CD8-positive, alpha-beta memory T cell (primary cell): ENCODE data around the gene SYNE1. TPM values are rescaled to one million over a fixed set of nuclear protein-coding genes. Genes with fewer than 3 reads are reported as not detected.
A peak's percentile ranks its signal among the peaks of the same experiment; 100 is the strongest.
"Not testable (repeated sequence)": the region's sequence is repeated elsewhere in the genome, so short reads cannot be mapped to it uniquely, and the experiment has no call there.

Source experiments
- CTCF ChIA-PET: fragments of 350-600 bp; sonication (Branson Sonifier 250); formaldehyde crosslinking; loops from one replicate; lab custom pipeline; 2021; ENCODE audit warnings: antibody characterized with exemption; lab: Charles Lee
- POLR2A ChIA-PET: fragments of 350-600 bp; sonication (Branson Sonifier 250); formaldehyde crosslinking; loops from one replicate; lab custom pipeline; 2021; ENCODE audit warnings: antibody characterized with exemption; lab: Charles Lee
- DNase-seq, 5 donors: peaks; one replicate each; pipeline versions ENCODE4 v3.0.0 to v3.0.0-alpha.2; 2020 to 2022; ENCODE audit warnings: mixed read lengths in 1 of 5
- H3K27ac ChIP-seq: one replicate; pipeline ENCODE4 v1.7.0; 2013; ENCODE audit warnings: low read depth, mild to moderate bottlenecking, low read length, moderate library complexity
- H3K27me3 ChIP-seq: 2 replicates; pipeline ENCODE4 v1.7.0; 2013; ENCODE audit warnings: low read length, mild to moderate bottlenecking; ENCODE audit not compliant: insufficient read depth, poor library complexity, severe bottlenecking
- H3K36me3 ChIP-seq: 2 replicates; pipeline ENCODE4 v1.7.0; 2013; ENCODE audit warnings: mild to moderate bottlenecking, low read length, moderate library complexity; ENCODE audit not compliant: insufficient read depth
- H3K4me1 ChIP-seq: 2 replicates; pipeline ENCODE4 v1.7.0; 2013; ENCODE audit warnings: mild to moderate bottlenecking, low read length, moderate library complexity; ENCODE audit not compliant: insufficient read depth
- H3K4me3 ChIP-seq: 2 replicates; pipeline ENCODE4 v1.7.0; 2013; ENCODE audit warnings: mild to moderate bottlenecking, low read length
- H3K9me3 ChIP-seq: 2 replicates; pipeline ENCODE4 v1.7.0; 2013; ENCODE audit warnings: mild to moderate bottlenecking, low read length
- H3K27ac Mint-ChIP-seq, 8 donors: one replicate each; pipeline ENCODE4 v1.8.0; 2020 to 2021; ENCODE audit warnings: mixed read lengths in 8 of 8, mild to moderate bottlenecking in 6 of 8, inconsistent platforms in 3 of 8, moderate library complexity in 3 of 8
- H3K27me3 Mint-ChIP-seq, 2 donors: one replicate each; pipeline ENCODE4 v1.8.0; 2020 to 2021; ENCODE audit warnings: mixed read lengths in 2 of 2, mild to moderate bottlenecking in 1 of 2, moderate library complexity in 1 of 2
- H3K36me3 Mint-ChIP-seq, 3 donors: one replicate each; pipeline ENCODE4 v1.8.0; 2020 to 2021; ENCODE audit warnings: mixed read lengths in 3 of 3, inconsistent platforms in 1 of 3, mild to moderate bottlenecking in 1 of 3
- H3K4me1 Mint-ChIP-seq, 3 donors: one replicate each; pipeline ENCODE4 v1.8.0; 2020 to 2021; ENCODE audit warnings: mixed read lengths in 3 of 3, inconsistent platforms in 1 of 3, mild to moderate bottlenecking in 1 of 3
- H3K4me3 Mint-ChIP-seq, 7 donors: one replicate each; pipeline ENCODE4 v1.8.0; 2020 to 2021; ENCODE audit warnings: mixed read lengths in 7 of 7, mild to moderate bottlenecking in 6 of 7, moderate library complexity in 4 of 7, inconsistent platforms in 2 of 7
- H3K9me3 Mint-ChIP-seq, 5 donors: one replicate each; pipeline ENCODE4 v1.8.0; 2020 to 2022; ENCODE audit warnings: mixed read lengths in 5 of 5, mild to moderate bottlenecking in 3 of 5, moderate library complexity in 2 of 5, inconsistent platforms in 1 of 5
- polyA plus RNA-seq: library from polyadenylated mRNA; unstranded; fragments of 300-500 nt; fragmentation: Illumina TruSeq; gene quantifications from one replicate; pipeline ENCODE4 v1.2.3, GENCODE V29; 2021
- total RNA-seq, 2 experiments: library from RNA; stranded (reverse); gene quantifications; one replicate each; pipeline ENCODE4 v1.2.3, GENCODE V29; 2021

SYNE1 gene, protein sequence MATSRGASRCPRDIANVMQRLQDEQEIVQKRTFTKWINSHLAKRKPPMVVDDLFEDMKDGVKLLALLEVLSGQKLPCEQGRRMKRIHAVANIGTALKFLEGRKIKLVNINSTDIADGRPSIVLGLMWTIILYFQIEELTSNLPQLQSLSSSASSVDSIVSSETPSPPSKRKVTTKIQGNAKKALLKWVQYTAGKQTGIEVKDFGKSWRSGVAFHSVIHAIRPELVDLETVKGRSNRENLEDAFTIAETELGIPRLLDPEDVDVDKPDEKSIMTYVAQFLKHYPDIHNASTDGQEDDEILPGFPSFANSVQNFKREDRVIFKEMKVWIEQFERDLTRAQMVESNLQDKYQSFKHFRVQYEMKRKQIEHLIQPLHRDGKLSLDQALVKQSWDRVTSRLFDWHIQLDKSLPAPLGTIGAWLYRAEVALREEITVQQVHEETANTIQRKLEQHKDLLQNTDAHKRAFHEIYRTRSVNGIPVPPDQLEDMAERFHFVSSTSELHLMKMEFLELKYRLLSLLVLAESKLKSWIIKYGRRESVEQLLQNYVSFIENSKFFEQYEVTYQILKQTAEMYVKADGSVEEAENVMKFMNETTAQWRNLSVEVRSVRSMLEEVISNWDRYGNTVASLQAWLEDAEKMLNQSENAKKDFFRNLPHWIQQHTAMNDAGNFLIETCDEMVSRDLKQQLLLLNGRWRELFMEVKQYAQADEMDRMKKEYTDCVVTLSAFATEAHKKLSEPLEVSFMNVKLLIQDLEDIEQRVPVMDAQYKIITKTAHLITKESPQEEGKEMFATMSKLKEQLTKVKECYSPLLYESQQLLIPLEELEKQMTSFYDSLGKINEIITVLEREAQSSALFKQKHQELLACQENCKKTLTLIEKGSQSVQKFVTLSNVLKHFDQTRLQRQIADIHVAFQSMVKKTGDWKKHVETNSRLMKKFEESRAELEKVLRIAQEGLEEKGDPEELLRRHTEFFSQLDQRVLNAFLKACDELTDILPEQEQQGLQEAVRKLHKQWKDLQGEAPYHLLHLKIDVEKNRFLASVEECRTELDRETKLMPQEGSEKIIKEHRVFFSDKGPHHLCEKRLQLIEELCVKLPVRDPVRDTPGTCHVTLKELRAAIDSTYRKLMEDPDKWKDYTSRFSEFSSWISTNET (N-terminal part only)
- total RNA-seq (10 to 100 TPM; 41.0 to 48.4 TPM), polyA plus RNA-seq (79.0 TPM)

DNA sequence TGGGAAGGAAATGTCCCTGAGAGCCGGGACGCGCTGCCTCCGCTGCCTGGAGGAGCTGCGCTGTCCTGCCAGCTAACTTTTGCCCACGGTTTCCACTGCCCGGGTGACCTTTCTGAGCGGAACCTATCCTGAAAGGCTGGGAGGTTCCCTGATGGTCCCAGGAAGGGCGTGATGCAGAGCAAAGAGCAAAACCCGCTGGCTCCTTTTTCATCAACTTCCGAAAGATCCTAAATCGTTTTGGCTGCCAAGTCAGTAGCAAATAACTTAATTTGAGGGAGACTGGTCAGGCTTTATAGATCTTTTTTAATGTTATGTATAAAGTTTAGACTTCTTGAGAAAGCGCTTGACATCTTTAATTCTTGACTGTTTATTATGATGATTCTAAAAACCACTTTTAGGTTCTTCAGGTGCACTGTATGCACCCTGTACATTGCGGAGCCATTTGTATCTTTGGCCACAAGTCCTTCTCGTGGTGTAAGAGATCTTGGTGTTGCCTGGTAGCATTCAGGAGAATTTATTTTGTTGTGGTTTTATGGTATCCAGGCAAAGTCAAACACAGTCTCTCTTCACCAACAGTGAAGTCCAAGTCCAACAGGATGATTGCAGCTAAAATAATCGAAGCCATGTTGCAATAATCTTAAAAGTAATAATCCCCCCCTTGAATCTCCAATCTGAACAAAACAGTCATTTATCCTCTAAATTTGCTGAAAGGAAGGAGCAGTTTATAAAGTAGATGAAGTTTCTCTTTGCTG is at the start of gene SYNE1:
Gene SYNE1 (minus strand): TSS at position 67 of the 752 bp plus-strand sequence. CDS start 9,031 bp downstream, outside the sequence.
- H3K27ac ChIP-seq, result peak within 1 kb of the TSS; percentile 81
- CTCF ChIA-PET, result interaction anchor here (1.7 kb wide), 1 partner anchor 10 kb away, joined by 4 read pairs; no protein-coding TSS in a partner anchor

GRCh38 chr6:152685819-152686218 is 48.7 kb upstream of the SYNE1 start:
- H3K36me3 Mint-ChIP-seq, result no peaks in the 10 kb centered on the region
- H3K4me1 ChIP-seq, result no peaks in the 10 kb centered on the region
- CTCF ChIA-PET, result no interaction called here
- no peaks in the 10 kb centered on the region for H3K9me3 Mint-ChIP-seq
- no peaks in the 10 kb centered on the region for H3K4me1 Mint-ChIP-seq
- H3K27me3 ChIP-seq, result no peaks in the 10 kb centered on the region
- no peak overlapping the region for H3K4me3 Mint-ChIP-seq
- peaks cover 0 to 4% of the 10 kb centered on the region in 2 donors for H3K27me3 Mint-ChIP-seq
- no peak overlapping the region for H3K27ac ChIP-seq
- H3K27ac Mint-ChIP-seq, result no peak overlapping the region
- DNase-seq, result no peak
- POLR2A ChIA-PET, result no interaction called here
- H3K4me3 ChIP-seq, result no peak overlapping the region
- no peaks in the 10 kb centered on the region for H3K9me3 ChIP-seq
- no peaks in the 10 kb centered on the region for H3K36me3 ChIP-seq

More for the DNA sequence above, at the start of gene SYNE1:
- H3K36me3 ChIP-seq, result no peaks in the 10 kb centered on the region
- H3K4me1 Mint-ChIP-seq, result peaks cover 48 to 64% (median 53%) of the 10 kb centered on the region in 3 donors
- peak within 1 kb of the TSS; percentile 95 to 99 (median 99) for H3K4me3 Mint-ChIP-seq
- no peak for DNase-seq
- peaks cover 4 to 19% of the 10 kb centered on the region in 2 donors for H3K27me3 Mint-ChIP-seq
- no peaks in the 10 kb centered on the region for H3K27me3 ChIP-seq
- no peaks in the 10 kb centered on the region for H3K4me1 ChIP-seq
- H3K36me3 Mint-ChIP-seq, result peaks cover 0 to 6% (median 0%) of the 10 kb centered on the region in 3 donors
- no peaks in the 10 kb centered on the region for H3K9me3 ChIP-seq
- POLR2A ChIA-PET, result no interaction called here
- H3K4me3 ChIP-seq, result peak within 1 kb of the TSS; percentile 60
- H3K27ac Mint-ChIP-seq, result peak within 1 kb of the TSS; percentile 93 to 99 (median 98)
- H3K9me3 Mint-ChIP-seq, result no peaks in the 10 kb centered on the region

GRCh38 chr6:152682935-152683334 is 45.8 kb upstream of the SYNE1 start:
- H3K9me3 Mint-ChIP-seq, H3K4me1 Mint-ChIP-seq, H3K36me3 Mint-ChIP-seq, CTCF ChIA-PET, DNase-seq, H3K27me3 ChIP-seq, H3K27ac Mint-ChIP-seq, POLR2A ChIA-PET, H3K4me3 Mint-ChIP-seq, H3K4me3 ChIP-seq, H3K36me3 ChIP-seq, H3K4me1 ChIP-seq, H3K27me3 Mint-ChIP-seq, H3K9me3 ChIP-seq, H3K27ac ChIP-seq: not testable (repeated sequence)

DNA sequence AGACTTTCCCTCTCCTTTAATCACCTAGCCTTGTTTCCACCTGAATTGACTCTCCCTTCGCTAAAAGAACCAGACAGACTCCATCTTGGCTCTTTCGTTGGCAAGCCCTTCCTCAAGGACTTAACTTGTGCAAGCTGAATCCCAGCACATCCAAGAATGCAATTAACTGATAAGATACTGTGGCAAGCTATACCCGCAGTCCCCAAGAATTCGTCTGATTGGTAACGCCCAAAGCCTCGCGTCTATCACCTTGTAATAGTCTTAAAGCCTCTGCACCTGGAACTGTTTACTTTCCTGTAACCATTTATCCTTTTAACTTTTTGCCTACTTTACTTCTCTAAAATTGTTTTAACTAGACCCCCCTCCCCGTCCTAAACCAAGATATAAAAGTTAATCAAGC is 45.0 kb upstream of the SYNE1 start:
- Histone ChIP-seq H3K27me3 (no peaks in the 10 kb centered on the region), H3K36me3 (no peaks in the 10 kb centered on the region), H3K4me1 (no peaks in the 10 kb centered on the region), H3K4me3 (no peak overlapping the region), H3K9me3 (no peaks in the 10 kb centered on the region), H3K27ac (no peak overlapping the region)
- DNase-seq, result no peak
- POLR2A ChIA-PET, result no interaction called here
- Mint-ChIP-seq H3K27me3 (peaks cover 8 to 9% of the 10 kb centered on the region in 2 donors), H3K9me3 (no peaks in the 10 kb centered on the region), H3K4me1 (no peaks in the 10 kb centered on the region), H3K4me3 (no peak overlapping the region), H3K27ac (peak overlapping the region in 1 of 8 donors; percentile 42), H3K36me3 (no peaks in the 10 kb centered on the region)
- CTCF ChIA-PET, result no interaction called here

GRCh38 chr6:152680879-152681517 is 43.8 kb upstream of the SYNE1 start:
- Mint-ChIP-seq H3K4me3 (no peak overlapping the region), H3K27ac (no peak overlapping the region), H3K36me3 (no peaks in the 10 kb centered on the region), H3K9me3 (no peaks in the 10 kb centered on the region), H3K4me1 (no peaks in the 10 kb centered on the region), H3K27me3 (peaks cover 10% of the 10 kb centered on the region in 2 donors)
- POLR2A ChIA-PET, result no interaction called here
- H3K4me1 ChIP-seq, result no peaks in the 10 kb centered on the region
- H3K9me3 ChIP-seq, result no peaks in the 10 kb centered on the region
- CTCF ChIA-PET, result no interaction called here
- H3K27me3 ChIP-seq, result no peaks in the 10 kb centered on the region
- DNase-seq, result no peak
- H3K4me3 ChIP-seq, result no peak overlapping the region
- H3K36me3 ChIP-seq, result no peaks in the 10 kb centered on the region
- no peak overlapping the region for H3K27ac ChIP-seq

- Mint-ChIP-seq H3K4me1 (no peaks in the 10 kb centered on the region), H3K27me3 (peaks cover 10 to 13% of the 10 kb centered on the region in 2 donors), H3K4me3 (no peak overlapping the region), H3K27ac (no peak overlapping the region), H3K9me3 (no peaks in the 10 kb centered on the region), H3K36me3 (no peaks in the 10 kb centered on the region)
- H3K27ac ChIP-seq, result no peak overlapping the region
- no peaks in the 10 kb centered on the region for H3K27me3 ChIP-seq
- CTCF ChIA-PET, result interaction anchor here (1.0 kb wide), 1 partner anchor 37 kb away, joined by 4 read pairs; no protein-coding TSS in a partner anchor
- no peaks in the 10 kb centered on the region for H3K9me3 ChIP-seq
- H3K4me1 ChIP-seq, result no peaks in the 10 kb centered on the region
- H3K36me3 ChIP-seq, result no peaks in the 10 kb centered on the region
- H3K4me3 ChIP-seq, result no peak overlapping the region
- POLR2A ChIA-PET, result no interaction called here
- DNase-seq, result no peak
These were observed 43.0 kb upstream of the SYNE1 start for GRCh38 chr6:152680151-152680550.

GRCh38 chr6:152673236-152673635 is 36.1 kb upstream of the SYNE1 start:
- no peak overlapping the region for H3K27ac Mint-ChIP-seq
- Histone ChIP-seq H3K9me3 (no peaks in the 10 kb centered on the region), H3K27me3 (no peaks in the 10 kb centered on the region), H3K27ac (no peak overlapping the region), H3K36me3 (no peaks in the 10 kb centered on the region), H3K4me1 (no peaks in the 10 kb centered on the region), H3K4me3 (no peak overlapping the region)
- POLR2A ChIA-PET, result no interaction called here
- H3K36me3 Mint-ChIP-seq, result no peaks in the 10 kb centered on the region
- CTCF ChIA-PET, result interaction anchor here (0.6 kb wide), 1 partner anchor 275 kb away, joined by 3 read pairs; no protein-coding TSS in a partner anchor
- H3K27me3 Mint-ChIP-seq, result peaks cover 14 to 22% of the 10 kb centered on the region in 2 donors
- no peaks in the 10 kb centered on the region for H3K4me1 Mint-ChIP-seq
- DNase-seq, result no peak
- H3K9me3 Mint-ChIP-seq, result peaks cover 0 to 2% (median 0%) of the 10 kb centered on the region in 5 donors
- no peak overlapping the region for H3K4me3 Mint-ChIP-seq
